Neural cell (in vitro differentiated cells): ENCODE data around the gene SAV1. TPM values are rescaled to one million over a fixed set of nuclear protein-coding genes. Genes with fewer than 3 reads are reported as not detected.
"Not testable (repeated sequence)": the region's sequence is repeated elsewhere in the genome, so short reads cannot be mapped to it uniquely, and the experiment has no call there.

Source experiments
- H2AFZ ChIP-seq: fragments of 200-600, 300-800 bp; sonication (generic), shearing (Covaris generic); 2 replicates; pipeline ENCODE4 v1.6.0; 2014; ENCODE audit warnings: low read depth, mild to moderate bottlenecking, antibody characterized with exemption, low read length, moderate library complexity
- H3F3A ChIP-seq: fragments of 200-600 bp; shearing (Covaris generic); 2 replicates; pipeline ENCODE4 v1.6.1; 2016; ENCODE audit warnings: mild to moderate bottlenecking, moderate library complexity, mixed read lengths, antibody characterized with exemption, low read length; ENCODE audit not compliant: insufficient read depth, poor library complexity, severe bottlenecking
- H3K27ac ChIP-seq: fragments of 200-600, 300-800 bp; sonication (generic), shearing (Covaris generic); 2 replicates; pipeline ENCODE4 v1.5.1; 2014; ENCODE audit warnings: mild to moderate bottlenecking, low read length, moderate library complexity
- H3K27me3 ChIP-seq: fragments of 300-800, 200-600 bp; sonication (generic), shearing (Covaris generic); 2 replicates; pipeline ENCODE4 v1.6.0; 2014; ENCODE audit warnings: mild to moderate bottlenecking, low read depth, low read length, moderate library complexity; ENCODE audit not compliant: insufficient read depth
- H3K36me3 ChIP-seq: fragments of 300-800, 200-600 bp; sonication (generic), shearing (Covaris generic); 2 replicates; pipeline ENCODE4 v1.5.1; 2014; ENCODE audit warnings: mild to moderate bottlenecking, antibody characterized with exemption, low read length, moderate library complexity; ENCODE audit not compliant: insufficient read depth
- H3K4me2 ChIP-seq: fragments of 300-800, 200-600 bp; sonication (generic), shearing (Covaris generic); 2 replicates; pipeline ENCODE4 v1.6.0; 2014; ENCODE audit warnings: mild to moderate bottlenecking, low read length
- H3K4me3 ChIP-seq: fragments of 300-800, 200-600 bp; sonication (generic), shearing (Covaris generic); 2 replicates; pipeline ENCODE4 v1.5.1; 2014; ENCODE audit warnings: mild to moderate bottlenecking, low read length, moderate library complexity
- H3K79me2 ChIP-seq: fragments of 200-600 bp; shearing (Covaris generic); replicated peaks from 2 replicates; pipeline ENCODE4 v1.6.0; 2014; ENCODE audit warnings: mild to moderate bottlenecking, low read length, moderate library complexity; ENCODE audit not compliant: insufficient read depth
- H3K9ac ChIP-seq: fragments of 300-800, 200-600 bp; sonication (generic), shearing (Covaris generic); 2 replicates; pipeline ENCODE4 v1.6.1; 2016; ENCODE audit warnings: mild to moderate bottlenecking, low read length, mixed read lengths
- H3K9me2 ChIP-seq: fragments of 200-600 bp; shearing (Covaris generic); 2 replicates; pipeline ENCODE4 v1.6.1; 2016; ENCODE audit warnings: mild to moderate bottlenecking, low read length, mixed read lengths; ENCODE audit not compliant: insufficient read depth
- H3K9me3 ChIP-seq: fragments of 200-600, 300-800 bp; sonication (generic), shearing (Covaris generic); 2 replicates; pipeline ENCODE4 v1.6.1; 2016; ENCODE audit warnings: mild to moderate bottlenecking, mixed run types, low read length, moderate library complexity, mixed read lengths
- H4K20me1 ChIP-seq: fragments of 200-600 bp; shearing (Covaris generic); 2 replicates; pipeline ENCODE4 v1.6.1; 2016; ENCODE audit warnings: mild to moderate bottlenecking, mixed run types; ENCODE audit not compliant: insufficient read depth
- EP300 ChIP-seq: fragments of 450-650 bp; conservative IDR thresholded peaks from 2 replicates; pipeline ENCODE4 v1.6.1; 2014; ENCODE audit warnings: antibody characterized with exemption, mild to moderate bottlenecking, moderate library complexity; ENCODE audit not compliant: poor library complexity, severe bottlenecking
- EZH2 ChIP-seq: fragments of 200-600, 300-800 bp; shearing (Covaris generic), sonication (generic); IDR thresholded peaks from 2 replicates; pipeline ENCODE4 v1.6.1; 2014; ENCODE audit warnings: antibody characterized with exemption, low read length, borderline replicate concordance, mild to moderate bottlenecking; ENCODE audit not compliant: insufficient read depth, poor library complexity, severe bottlenecking
- MXI1 ChIP-seq: fragments of 450-650 bp; conservative IDR thresholded peaks from 2 replicates; pipeline ENCODE4 v1.6.1; 2014; ENCODE audit warnings: antibody characterized with exemption, mild to moderate bottlenecking; ENCODE audit not compliant: poor library complexity, severe bottlenecking
- POLR2AphosphoS5 ChIP-seq: IDR thresholded peaks from 2 replicates; pipeline ENCODE4 v1.6.1; 2012
- RAD21 ChIP-seq: fragments of 450-650 bp; conservative IDR thresholded peaks from 2 replicates; pipeline ENCODE4 v1.6.1; 2014; ENCODE audit warnings: antibody characterized with exemption, mild to moderate bottlenecking, moderate library complexity
- SMC3 ChIP-seq: fragments of 450-650 bp; conservative IDR thresholded peaks from 2 replicates; pipeline ENCODE4 v1.6.1; 2014; ENCODE audit warnings: antibody characterized with exemption, mild to moderate bottlenecking, moderate library complexity; ENCODE audit not compliant: poor library complexity
- TAF1 ChIP-seq: IDR thresholded peaks from 2 replicates; pipeline ENCODE4 v1.6.1; 2012; ENCODE audit warnings: low read depth
- polyA plus RNA-seq: library from polyadenylated mRNA; depleted of rRNA; stranded (reverse); fragments of >200 nt; gene quantifications from 2 replicates; pipeline ENCODE4 v1.2.3, GENCODE V29; 2014
- TF ChIP-seq, protein P1 (sequence below): IDR thresholded peaks from 2 replicates; pipeline ENCODE4 v1.6.1; 2012; ENCODE audit warnings: borderline replicate concordance

Gene SAV1
- polyA plus RNA-seq, 1 donor from 2014 or later: 4.9 TPM

DNA sequence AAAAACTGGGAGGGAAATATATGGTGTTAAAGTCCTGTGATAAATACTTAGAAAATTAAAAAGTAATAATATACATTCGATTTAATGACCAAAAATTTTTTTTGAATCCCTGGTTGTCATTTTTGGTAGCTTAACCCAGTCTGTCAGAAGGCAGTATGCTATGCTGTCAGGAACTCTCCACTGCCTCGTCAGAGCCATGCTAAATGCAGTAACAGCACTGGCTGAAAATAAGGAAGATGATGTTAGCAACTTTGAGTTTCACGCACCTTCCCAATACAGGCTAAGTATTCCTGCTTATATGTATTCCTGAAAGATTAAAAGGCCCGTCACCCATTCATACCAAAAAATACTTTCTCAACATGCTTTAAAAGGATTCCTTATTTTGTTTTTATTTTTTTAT, 34.2 kb downstream of the SAV1 start:
- peaks cover 3% of the 10 kb centered on the region for H3K36me3 ChIP-seq
- no peaks in the 10 kb centered on the region for H4K20me1 ChIP-seq
- no peaks in the 10 kb centered on the region for H3F3A ChIP-seq
- H3K4me2 ChIP-seq: no peak overlapping the region
- no peak overlapping the region for H3K4me3 ChIP-seq
- no peaks in the 10 kb centered on the region for H3K27me3 ChIP-seq
- H3K27ac ChIP-seq: no peak overlapping the region
- H2AFZ ChIP-seq: no peak overlapping the region
- no peaks in the 10 kb centered on the region for H3K9me2 ChIP-seq
- H3K79me2 ChIP-seq: no peaks in the 10 kb centered on the region
- H3K9ac ChIP-seq: no peak overlapping the region
- H3K9me3 ChIP-seq: no peaks in the 10 kb centered on the region
- TF ChIP-seq TAF1: no peak

DNA sequence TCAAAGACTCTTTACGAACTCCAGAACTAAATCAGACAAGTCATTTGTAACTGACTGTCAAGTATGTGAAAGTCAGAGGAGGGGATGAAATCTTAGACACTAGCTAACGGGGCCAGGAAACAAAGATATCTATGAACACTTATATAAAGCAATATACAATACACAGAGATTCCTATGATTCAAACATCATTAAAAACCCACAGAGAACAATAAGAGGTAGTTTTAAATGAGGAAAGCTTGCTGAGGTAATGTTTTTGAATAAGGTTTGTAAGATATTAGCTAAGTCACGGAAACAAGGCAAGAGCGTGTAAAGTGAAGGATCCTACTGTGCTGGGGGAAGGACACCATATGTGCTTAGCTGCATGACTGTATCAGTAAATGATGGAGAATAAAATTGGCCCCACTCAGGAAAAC, 36.7 kb downstream of the SAV1 start:
- H3K36me3 ChIP-seq: peaks cover 6% of the 10 kb centered on the region
- no peak overlapping the region for H2AFZ ChIP-seq
- no peak overlapping the region for H3K9ac ChIP-seq
- no peaks in the 10 kb centered on the region for H3K9me3 ChIP-seq
- no peaks in the 10 kb centered on the region for H3K9me2 ChIP-seq
- H4K20me1 ChIP-seq: no peaks in the 10 kb centered on the region
- H3K27me3 ChIP-seq: no peaks in the 10 kb centered on the region
- no peak overlapping the region for H3K27ac ChIP-seq
- no peak overlapping the region for H3K4me3 ChIP-seq
- no peaks in the 10 kb centered on the region for H3F3A ChIP-seq
- TF ChIP-seq, protein P1, sequence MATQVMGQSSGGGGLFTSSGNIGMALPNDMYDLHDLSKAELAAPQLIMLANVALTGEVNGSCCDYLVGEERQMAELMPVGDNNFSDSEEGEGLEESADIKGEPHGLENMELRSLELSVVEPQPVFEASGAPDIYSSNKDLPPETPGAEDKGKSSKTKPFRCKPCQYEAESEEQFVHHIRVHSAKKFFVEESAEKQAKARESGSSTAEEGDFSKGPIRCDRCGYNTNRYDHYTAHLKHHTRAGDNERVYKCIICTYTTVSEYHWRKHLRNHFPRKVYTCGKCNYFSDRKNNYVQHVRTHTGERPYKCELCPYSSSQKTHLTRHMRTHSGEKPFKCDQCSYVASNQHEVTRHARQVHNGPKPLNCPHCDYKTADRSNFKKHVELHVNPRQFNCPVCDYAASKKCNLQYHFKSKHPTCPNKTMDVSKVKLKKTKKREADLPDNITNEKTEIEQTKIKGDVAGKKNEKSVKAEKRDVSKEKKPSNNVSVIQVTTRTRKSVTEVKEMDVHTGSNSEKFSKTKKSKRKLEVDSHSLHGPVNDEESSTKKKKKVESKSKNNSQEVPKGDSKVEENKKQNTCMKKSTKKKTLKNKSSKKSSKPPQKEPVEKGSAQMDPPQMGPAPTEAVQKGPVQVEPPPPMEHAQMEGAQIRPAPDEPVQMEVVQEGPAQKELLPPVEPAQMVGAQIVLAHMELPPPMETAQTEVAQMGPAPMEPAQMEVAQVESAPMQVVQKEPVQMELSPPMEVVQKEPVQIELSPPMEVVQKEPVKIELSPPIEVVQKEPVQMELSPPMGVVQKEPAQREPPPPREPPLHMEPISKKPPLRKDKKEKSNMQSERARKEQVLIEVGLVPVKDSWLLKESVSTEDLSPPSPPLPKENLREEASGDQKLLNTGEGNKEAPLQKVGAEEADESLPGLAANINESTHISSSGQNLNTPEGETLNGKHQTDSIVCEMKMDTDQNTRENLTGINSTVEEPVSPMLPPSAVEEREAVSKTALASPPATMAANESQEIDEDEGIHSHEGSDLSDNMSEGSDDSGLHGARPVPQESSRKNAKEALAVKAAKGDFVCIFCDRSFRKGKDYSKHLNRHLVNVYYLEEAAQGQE: no peak
- TF ChIP-seq SMC3 (no peak), EZH2 (no peak), EP300 (no peak), POLR2AphosphoS5 (no peak), RAD21 (no peak), TAF1 (no peak), MXI1 (no peak)
- no peaks in the 10 kb centered on the region for H3K79me2 ChIP-seq
- no peak overlapping the region for H3K4me2 ChIP-seq

DNA sequence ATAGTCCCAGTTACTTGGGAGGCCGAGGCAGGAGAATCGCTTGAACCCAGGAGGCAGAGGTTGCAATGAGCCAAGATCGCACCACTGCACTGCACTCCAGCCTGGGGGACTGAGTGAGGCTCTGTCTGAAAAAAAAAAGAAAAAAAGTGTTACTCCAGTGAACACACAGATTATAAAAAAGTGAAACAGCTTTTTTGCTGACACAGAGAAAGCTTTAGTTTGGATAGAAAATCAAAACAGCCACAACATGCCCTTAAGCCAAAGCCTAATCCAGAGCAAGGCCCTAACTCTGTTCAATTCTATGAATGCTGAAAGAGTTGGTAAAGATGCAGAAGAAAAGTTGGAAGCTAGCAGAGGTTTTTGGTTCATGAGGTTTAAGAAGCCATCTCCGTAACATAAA, 43.2 kb downstream of the SAV1 start:
- not testable (repeated sequence) for H3K27me3 ChIP-seq, H3K79me2 ChIP-seq, H2AFZ ChIP-seq, H4K20me1 ChIP-seq, H3K9me3 ChIP-seq, H3K9me2 ChIP-seq, H3K27ac ChIP-seq, H3K4me2 ChIP-seq, H3F3A ChIP-seq, H3K9ac ChIP-seq, H3K4me3 ChIP-seq, H3K36me3 ChIP-seq
